OCI-LY3 (cell line): ENCODE results near the gene TRAPPC1.

Source experiments
- H2AFZ ChIP-seq: fragments of 200-600, 300-600 bp; shearing (Covaris generic); 2 replicates; pipeline ENCODE4 v1.6.0; 2014; ENCODE audit warnings: antibody characterized with exemption, low read depth, low read length
- H3K27ac ChIP-seq: fragments of 200-600, 300-600 bp; sonication (generic); 2 replicates; pipeline ENCODE4 v1.5.1; 2014; ENCODE audit warnings: mild to moderate bottlenecking, low read length, moderate library complexity, mixed read lengths
- H3K27me3 ChIP-seq: fragments of 200-600, 300-600 bp; sonication (generic); 2 replicates; pipeline ENCODE4 v1.6.1; 2014; ENCODE audit warnings: low read depth, low read length, mixed read lengths
- H3K36me3 ChIP-seq: fragments of 200-600, 300-600 bp; sonication (generic); replicated peaks from 2 replicates; pipeline ENCODE3; 2014; ENCODE audit warnings: low read depth, low read length, mixed read lengths
- H3K4me1 ChIP-seq: fragments of 300-600, 200-600 bp; sonication (generic); 2 replicates; pipeline ENCODE4 v1.6.1; 2014; ENCODE audit warnings: low read length, mixed read lengths
- H3K4me2 ChIP-seq: fragments of 200-600, 300-600 bp; sonication (generic); 2 replicates; pipeline ENCODE4 v1.6.1; 2014; ENCODE audit warnings: low read length, mixed read lengths
- H3K4me3 ChIP-seq: fragments of 300-600, 200-600 bp; sonication (generic); 2 replicates; pipeline ENCODE4 v1.5.1; 2014; ENCODE audit warnings: antibody characterized with exemption, mild to moderate bottlenecking, low read length, moderate library complexity
- H3K79me2 ChIP-seq: fragments of 300-600, 200-600 bp; shearing (Covaris generic); 2 replicates; pipeline ENCODE4 v1.6.1; 2014; ENCODE audit warnings: mild to moderate bottlenecking, low read length, mixed read lengths
- H3K9ac ChIP-seq: fragments of 300-600, 200-600 bp; shearing (Covaris generic); 2 replicates; pipeline ENCODE4 v1.6.0; 2014; ENCODE audit warnings: mild to moderate bottlenecking, low read length, moderate library complexity
- H3K9me3 ChIP-seq: fragments of 200-600, 300-600 bp; shearing (Covaris generic); 2 replicates; pipeline ENCODE4 v1.6.1; 2014; ENCODE audit warnings: low read length, mixed read lengths; ENCODE audit not compliant: insufficient read depth
- H4K20me1 ChIP-seq: fragments of 200-600, 300-600 bp; sonication (generic); 2 replicates; pipeline ENCODE4 v1.6.1; 2016; ENCODE audit warnings: low read length, mixed read lengths; ENCODE audit not compliant: insufficient read depth
- EZH2phosphoT487 ChIP-seq: fragments of 200-600 bp; shearing (Covaris generic); IDR thresholded peaks from 2 replicates; pipeline ENCODE4 v1.6.1; 2018; ENCODE audit warnings: antibody characterized with exemption, mixed run types, low read depth
- TF ChIP-seq, protein P1 (sequence below): fragments of 200-600, 300-600 bp; sonication (generic); IDR thresholded peaks from 2 replicates; pipeline ENCODE4 v1.5.1; 2014; ENCODE audit warnings: antibody characterized with exemption, low read length, low read depth

Gene TRAPPC1

DNA sequence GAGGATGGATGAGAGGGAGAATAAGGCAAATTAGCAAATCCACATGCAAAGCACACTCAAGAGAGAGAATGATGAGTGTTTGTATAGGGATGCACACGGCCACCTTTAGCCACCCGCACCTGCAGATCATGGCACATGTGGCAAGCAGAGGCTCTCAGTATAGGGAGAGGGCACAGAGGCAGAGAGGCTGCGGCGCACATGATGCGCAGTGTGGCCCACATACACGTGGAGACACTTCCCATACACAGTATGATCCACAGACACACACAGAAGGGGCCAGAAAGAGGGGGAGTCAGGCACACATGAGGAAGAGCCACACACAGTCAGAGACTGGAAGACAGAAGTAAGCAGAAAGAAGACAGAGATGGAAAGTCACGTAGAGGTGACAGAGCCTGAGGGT, 49.7 kb downstream of the TRAPPC1 start:
- H3K36me3 ChIP-seq: peaks cover 4% of the 10 kb centered on the region
- H2AFZ ChIP-seq: no peak overlapping the region
- no peaks in the 10 kb centered on the region for H3K27me3 ChIP-seq
- H3K4me2 ChIP-seq: no peak overlapping the region
- no peaks in the 10 kb centered on the region for H3K9me3 ChIP-seq
- no peak for TF ChIP-seq EZH2phosphoT487
- TF ChIP-seq, protein P1, sequence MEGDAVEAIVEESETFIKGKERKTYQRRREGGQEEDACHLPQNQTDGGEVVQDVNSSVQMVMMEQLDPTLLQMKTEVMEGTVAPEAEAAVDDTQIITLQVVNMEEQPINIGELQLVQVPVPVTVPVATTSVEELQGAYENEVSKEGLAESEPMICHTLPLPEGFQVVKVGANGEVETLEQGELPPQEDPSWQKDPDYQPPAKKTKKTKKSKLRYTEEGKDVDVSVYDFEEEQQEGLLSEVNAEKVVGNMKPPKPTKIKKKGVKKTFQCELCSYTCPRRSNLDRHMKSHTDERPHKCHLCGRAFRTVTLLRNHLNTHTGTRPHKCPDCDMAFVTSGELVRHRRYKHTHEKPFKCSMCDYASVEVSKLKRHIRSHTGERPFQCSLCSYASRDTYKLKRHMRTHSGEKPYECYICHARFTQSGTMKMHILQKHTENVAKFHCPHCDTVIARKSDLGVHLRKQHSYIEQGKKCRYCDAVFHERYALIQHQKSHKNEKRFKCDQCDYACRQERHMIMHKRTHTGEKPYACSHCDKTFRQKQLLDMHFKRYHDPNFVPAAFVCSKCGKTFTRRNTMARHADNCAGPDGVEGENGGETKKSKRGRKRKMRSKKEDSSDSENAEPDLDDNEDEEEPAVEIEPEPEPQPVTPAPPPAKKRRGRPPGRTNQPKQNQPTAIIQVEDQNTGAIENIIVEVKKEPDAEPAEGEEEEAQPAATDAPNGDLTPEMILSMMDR: no peak
- H3K9ac ChIP-seq: no peak overlapping the region
- peaks cover 28% of the 10 kb centered on the region for H3K4me1 ChIP-seq
- no peak overlapping the region for H3K4me3 ChIP-seq
- H4K20me1 ChIP-seq: no peaks in the 10 kb centered on the region
- peaks cover 19% of the 10 kb centered on the region for H3K79me2 ChIP-seq
- H3K27ac ChIP-seq: no peak overlapping the region

DNA sequence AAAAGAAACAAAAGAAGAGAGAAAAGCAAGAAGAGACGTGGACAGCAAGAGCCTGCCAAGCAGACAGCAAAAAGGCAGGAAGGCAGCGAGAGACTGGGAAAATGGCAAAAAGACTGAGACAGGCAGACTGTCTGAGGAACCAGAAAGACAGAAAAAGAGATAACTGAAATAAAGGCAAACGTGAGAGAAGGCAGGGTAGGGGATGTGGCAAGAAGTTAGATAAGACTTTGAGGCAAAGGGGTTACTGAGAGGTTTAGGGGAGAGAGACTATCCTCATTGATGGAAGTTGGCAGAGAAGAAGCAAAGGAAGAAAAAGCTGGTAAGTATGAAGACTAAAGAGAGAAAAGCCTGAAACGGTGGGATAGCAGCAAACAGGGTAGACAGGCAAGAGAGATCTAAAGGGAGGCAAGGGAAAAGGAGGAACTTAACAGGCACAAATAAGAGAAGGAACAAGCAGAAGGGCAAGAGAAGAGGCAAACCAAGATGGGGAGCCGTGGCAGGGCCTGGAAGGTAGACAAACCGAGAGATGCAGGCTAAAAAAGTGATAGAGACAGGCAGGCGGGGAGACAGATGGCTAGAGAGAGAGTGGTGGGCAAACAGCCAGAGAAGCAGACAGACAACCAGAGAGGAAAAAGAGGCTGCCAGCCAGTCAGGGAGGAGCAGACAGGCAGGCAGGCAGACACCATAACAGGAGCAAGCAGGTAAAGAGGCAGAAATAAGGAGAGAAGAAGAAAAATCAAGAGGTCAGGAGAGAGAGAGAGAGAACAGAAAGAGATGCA, 50.3 kb downstream of the TRAPPC1 start:
- Histone ChIP-seq H3K9me3 (no peaks in the 10 kb centered on the region), H4K20me1 (no peaks in the 10 kb centered on the region), H3K9ac (no peak overlapping the region), H3K4me1 (peaks cover 28% of the 10 kb centered on the region), H3K27me3 (no peaks in the 10 kb centered on the region), H3K4me3 (no peak overlapping the region), H2AFZ (no peak overlapping the region), H3K4me2 (no peak overlapping the region), H3K27ac (no peak overlapping the region), H3K79me2 (peaks cover 13% of the 10 kb centered on the region), H3K36me3 (peaks cover 4% of the 10 kb centered on the region)
- no peak for TF ChIP-seq EZH2phosphoT487
- TF ChIP-seq, protein P1: no peak
